T-helper 22 cell (primary cell): ENCODE data around the gene ARF1.

Experiments
- DNase-seq: peaks from one replicate; pipeline ENCODE4 v3.0.0-alpha.2; 2020; ENCODE audit warnings: low read depth

ARF1 gene

GRCh38 chr1:228071839-228072657 lies 10.5 kb upstream of the ARF1 start:
- DNase-seq, result no peak

- no peak for DNase-seq
Observed at GRCh38 chr1:228072658-228073043, 9.9 kb upstream of the ARF1 start.

GRCh38 chr1:228073061-228073856 lies 9.2 kb upstream of the ARF1 start:
- DNase-seq, result no peak

- no peak for DNase-seq
Observed at GRCh38 chr1:228073857-228074545, 8.5 kb upstream of the ARF1 start.

GRCh38 chr1:228074954-228075730 lies 7.4 kb upstream of the ARF1 start:
- no peak for DNase-seq

DNA sequence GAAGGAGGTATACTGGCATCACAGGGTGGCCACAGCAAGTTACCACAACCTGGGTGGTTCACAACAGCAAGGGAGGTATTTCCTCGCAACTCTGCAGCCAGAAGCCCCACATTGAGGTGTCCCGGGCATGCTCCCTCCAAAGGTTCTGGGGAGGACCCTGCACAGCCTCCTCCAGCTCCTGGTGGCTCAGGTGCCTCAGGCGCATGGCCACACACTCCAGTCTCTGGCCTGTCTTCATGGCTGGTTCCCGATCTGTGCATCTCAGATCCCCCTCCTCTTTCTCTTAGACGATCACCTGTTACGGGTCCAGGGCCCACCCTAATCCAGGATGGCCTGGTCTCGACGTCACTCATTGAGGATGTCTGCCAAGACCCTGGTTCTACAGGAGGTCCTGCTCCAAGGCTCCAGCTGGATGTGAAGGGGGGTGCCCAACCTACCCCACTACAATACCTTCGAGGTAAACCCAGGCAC lies 6.7 kb upstream of the ARF1 start:
- DNase-seq, result no peak

- DNase-seq, result no peak
Observed at GRCh38 chr1:228076796-228077430, 5.6 kb upstream of the ARF1 start.

- DNase-seq, result no peak
Observed at GRCh38 chr1:228077565-228078330, 4.8 kb upstream of the ARF1 start.

- no peak for DNase-seq
Observed at GRCh38 chr1:228079013-228079412, 3.5 kb upstream of the ARF1 start.

DNA sequence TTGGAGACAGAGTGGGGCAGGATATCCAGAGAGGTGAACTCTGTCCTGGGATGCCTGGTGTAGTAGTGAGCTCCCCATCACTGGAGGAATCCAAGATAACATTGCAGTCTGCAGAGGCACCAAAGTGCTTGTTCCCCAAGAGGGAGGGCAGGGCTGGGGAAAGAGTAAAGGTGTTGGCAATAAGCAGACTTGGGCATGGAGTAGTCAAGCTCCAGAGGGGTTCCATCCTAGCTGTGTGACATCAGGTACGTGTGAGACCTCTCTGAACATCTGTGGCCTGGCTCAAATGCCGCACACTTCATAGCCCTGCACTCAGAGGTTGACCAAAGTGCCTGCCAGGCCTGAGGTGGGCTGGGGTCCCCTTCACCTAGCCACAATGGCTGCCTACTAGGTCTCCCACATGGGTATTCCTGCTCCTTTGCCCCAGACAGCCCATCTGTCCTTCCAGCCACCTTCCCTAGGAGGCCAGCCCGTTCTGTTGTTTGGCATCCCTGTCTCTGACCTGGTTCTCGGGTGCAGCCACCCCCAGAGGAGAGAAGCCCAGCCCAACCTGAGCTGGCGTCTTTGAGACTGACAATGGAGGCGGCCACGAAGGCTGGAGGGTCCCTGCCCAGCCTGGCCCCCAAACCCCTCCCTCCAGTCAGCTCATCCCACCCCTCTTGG lies 2.8 kb upstream of the ARF1 start:
- DNase-seq, result no peak

DNA sequence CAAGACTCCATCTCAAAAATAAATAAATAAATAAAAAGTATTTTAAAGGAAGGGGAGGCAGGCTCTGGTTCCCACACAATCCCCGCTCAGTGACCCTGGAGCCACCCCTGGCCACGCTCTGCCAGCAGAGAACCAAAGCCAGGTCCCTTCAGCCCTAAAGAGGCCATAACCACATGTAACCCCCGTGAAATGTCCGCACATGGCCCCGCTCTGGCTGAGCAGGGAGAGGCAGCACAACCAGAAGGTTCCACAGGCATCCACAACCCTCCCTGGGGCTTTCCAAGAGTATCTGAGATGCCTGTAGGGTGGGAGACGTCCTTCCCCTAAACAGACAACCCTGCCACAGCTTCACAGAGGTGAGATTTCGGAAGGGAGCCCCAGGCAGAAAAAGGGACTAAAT lies 1.4 kb upstream of the ARF1 start:
- no peak for DNase-seq

DNA sequence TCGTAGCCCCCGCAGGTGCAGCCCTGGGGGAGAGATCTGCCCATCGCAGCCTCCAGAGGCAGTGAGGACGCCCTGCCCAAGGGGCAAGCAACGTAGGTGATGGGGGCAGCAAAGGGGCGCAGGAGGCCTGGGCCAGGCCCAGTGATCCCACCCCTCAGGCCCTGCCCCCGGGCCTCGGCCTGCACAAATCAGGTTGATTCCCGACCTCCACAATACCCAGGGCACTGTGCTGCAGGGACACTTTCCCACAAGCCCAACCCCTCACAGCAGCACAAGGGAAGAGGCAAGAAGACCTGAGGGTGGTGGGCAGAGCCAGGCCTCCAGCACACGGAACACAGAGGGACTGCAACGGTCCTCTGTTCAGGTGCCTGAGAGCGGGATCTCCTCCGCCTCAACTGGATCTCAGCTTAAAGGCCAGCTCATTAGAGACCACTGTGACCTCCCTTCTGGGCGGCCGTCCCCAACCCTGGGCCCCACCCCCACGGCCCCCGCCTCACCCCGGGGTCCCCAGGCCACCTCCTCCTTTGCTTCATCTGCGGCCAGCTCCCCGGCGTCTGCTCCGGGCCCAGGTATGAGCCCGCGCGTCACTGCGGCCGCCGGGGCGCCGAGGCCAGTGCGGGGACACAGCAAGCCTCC lies 812 bp upstream of the ARF1 start:
- DNase-seq, result no peak

DNA sequence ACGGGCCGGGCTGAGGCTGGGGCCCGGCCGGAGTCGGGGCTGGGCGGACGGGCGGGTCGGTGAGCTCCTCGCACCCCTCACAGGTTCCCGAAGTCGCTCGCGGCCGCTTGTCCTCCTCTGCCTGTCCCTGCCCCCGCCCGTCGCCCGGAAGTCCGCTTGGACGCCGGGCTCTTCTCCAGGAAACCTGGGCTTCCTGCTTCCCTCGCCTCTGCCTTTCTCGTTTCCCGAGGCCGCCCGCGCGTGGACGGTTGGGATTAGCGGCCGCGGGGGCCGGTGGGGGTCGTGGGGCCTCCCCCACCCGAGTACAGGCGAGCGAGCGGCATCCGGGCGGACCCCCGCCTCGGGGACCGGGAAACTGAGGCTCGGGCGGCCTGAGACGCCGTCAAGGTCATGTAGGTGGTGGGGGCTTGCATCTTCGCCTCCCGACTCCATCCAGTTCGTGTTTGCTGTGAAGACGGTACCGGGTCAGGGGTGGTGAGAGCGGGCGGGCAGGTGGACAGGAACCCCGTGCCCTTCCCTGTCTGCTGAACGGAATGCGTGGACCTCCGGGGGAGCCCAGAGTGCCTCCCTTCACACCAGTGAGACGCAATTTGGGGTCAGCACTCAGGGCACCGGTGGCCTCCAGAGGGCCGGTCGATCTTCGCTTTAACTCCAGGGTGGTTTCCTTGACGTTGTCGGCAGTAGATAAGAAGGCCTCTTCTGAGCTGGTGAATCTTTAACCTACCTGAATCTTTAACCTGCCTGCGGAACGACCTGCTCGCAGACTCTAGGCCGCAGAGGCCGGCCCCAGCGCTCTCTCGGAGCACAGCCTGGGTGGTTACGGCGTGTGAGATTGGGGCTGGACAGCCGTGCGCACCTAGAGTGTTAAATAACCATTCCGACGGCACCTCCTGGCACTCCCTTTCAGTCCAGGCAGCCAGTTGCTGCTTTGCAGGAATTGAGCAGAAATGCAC lies 686 bp downstream of the ARF1 start:
- DNase-seq, result no peak

GRCh38 chr1:228083871-228084278 lies 1.4 kb downstream of the ARF1 start:
- no peak for DNase-seq

DNA sequence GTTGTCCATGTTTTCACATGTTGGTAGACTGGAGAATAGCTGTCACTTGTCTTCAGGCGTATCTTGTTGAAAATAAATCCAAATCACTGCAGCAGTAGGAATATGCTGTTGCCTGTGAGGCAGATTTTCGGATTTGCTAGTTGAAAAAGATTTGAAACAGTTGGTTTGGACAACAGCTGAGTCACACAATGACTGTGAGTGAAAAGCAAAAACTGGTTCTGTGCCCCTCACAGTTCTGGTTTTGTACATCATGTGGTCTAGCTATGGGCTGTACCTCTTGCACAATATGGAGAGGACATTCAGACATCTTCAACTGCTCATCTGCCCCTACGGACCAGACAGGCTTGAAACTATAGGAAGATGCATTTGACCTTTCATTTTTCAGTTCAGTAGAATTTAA lies 1.8 kb downstream of the ARF1 start:
- no peak for DNase-seq

- DNase-seq, result no peak
Observed at GRCh38 chr1:228084797-228085196, 2.3 kb downstream of the ARF1 start.

DNA sequence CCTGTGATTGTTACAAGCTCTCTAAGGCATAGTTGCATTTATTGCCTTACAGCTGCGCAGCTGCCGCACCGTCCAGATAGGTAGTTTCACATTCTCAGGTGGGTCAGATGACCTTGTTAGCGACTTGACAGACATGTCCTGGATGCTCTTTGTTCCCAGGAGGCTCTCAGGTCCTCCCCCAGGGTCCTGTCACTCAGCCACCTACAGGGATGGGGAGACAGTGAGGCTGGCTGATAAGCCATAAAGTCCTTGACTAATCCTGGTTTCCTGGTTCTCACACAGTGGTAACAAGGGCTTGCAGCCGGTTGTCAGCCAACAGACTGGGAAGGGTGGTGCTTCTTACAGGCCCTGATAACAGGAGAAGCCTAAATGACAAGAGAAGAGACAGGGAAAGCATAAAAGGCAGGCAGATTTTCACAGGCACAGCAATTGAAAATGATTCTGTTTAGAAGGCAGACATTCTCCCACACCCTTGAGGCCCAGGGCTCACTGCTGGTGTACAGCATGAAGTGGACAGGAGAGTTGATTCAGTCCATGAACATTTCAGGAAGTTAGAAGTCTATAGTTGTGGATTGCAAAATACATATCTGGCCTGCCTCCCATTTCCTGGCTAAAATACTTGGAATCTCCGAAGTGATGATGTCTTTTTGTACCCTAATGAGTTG lies 2.9 kb downstream of the ARF1 start:
- no peak for DNase-seq

DNA sequence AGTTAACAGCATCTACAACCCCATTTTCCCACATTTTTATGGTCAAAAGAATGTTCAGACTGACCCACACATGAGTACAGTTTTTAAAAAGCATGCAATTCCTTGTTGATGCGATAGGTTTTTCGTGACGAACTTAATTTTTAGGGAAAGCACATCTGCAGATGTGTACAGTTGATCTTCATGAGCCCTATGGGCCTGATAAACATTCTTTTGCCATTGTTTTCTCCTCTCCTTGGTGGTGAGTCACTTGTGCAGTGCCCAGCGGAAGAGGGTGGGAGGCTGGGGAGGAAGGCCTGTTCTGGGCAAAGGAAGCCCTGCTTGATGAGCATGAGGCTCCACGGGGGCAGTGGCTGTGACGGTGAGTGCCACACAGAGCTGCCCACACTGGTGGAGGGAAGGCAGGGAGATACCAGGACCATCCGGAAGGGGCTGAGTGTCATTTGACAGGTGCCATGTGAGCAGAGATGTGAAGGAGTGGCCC lies 5.3 kb downstream of the ARF1 start:
- DNase-seq, result no peak
